NCI-H2196 (cell line): ENCODE measurements around the gene OLFM1.
A peak's percentile ranks its signal among the peaks of the same experiment; 100 is the strongest.
"Not testable (repeated sequence)": the region's sequence is repeated elsewhere in the genome, so short reads cannot be mapped to it uniquely, and the experiment has no call there.

Experiments used
- DNase-seq: peaks from one replicate; lab custom pipeline; 2025; ENCODE audit not compliant: unreplicated experiment; lab: John Stamatoyannopoulos, UW

OLFM1 gene

DNA sequence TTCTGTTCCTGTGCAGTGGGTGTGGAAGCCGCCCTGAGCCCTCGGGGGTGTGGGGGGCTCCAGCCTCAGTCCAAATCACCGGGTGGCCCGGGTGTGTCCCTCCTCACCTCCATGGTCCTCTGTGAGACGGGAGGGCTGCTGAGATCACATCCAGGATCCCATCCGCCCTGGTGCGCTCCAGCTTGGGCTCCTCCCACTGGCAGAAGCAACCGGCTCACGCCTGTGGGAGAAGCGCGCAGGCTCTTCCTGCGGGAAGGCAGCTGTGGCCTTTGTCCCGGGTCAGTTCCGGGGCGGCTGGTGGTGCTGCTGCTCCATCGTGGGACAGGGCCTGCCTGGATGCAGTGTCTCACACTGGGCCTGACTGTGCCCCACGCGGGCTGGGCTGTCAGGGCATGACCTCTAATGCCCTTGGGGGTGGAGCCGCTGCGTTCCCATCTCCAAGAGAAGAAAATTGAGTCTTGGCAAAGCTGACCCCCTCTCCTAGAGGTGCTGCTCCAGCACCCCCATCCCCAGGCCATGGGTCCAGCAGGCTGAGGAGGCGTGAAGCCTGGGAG lies 18.5 kb downstream of the OLFM1 start:
- no peak for DNase-seq

DNA sequence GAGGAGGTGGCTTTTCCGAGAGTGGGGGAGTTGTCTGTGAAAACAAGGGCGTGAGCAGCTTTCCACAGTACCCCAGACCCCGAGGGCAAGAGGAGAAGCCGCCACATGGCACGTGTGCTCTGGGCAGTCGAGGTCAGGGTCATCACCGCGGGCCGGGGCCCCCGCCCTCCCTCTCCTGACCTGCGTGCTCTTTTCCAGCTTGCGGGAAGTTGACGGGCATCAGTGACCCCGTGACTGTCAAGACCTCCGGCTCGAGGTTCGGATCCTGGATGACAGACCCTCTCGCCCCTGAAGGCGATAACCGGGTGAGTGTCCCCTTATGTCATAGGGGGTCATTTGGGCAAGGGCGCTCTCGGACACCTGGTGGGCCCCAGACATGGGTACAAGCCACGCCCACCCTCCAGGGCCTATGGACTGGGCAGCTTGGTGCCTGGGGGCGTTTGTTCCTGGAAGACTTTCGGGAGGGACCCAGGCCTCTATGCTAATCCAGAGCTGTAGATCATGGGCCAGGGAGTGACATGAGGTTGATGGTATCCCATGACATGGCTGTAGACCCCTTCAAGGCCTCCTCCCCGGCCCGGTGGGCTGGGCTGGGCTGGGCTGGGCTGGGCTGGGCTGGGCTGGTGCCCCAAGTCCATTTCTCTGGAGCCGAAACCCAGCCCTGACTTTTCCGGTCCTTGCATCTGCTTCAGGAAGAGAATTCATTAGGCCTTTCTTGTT lies 19.2 kb downstream of the OLFM1 start:
- DNase-seq: no peak

DNA sequence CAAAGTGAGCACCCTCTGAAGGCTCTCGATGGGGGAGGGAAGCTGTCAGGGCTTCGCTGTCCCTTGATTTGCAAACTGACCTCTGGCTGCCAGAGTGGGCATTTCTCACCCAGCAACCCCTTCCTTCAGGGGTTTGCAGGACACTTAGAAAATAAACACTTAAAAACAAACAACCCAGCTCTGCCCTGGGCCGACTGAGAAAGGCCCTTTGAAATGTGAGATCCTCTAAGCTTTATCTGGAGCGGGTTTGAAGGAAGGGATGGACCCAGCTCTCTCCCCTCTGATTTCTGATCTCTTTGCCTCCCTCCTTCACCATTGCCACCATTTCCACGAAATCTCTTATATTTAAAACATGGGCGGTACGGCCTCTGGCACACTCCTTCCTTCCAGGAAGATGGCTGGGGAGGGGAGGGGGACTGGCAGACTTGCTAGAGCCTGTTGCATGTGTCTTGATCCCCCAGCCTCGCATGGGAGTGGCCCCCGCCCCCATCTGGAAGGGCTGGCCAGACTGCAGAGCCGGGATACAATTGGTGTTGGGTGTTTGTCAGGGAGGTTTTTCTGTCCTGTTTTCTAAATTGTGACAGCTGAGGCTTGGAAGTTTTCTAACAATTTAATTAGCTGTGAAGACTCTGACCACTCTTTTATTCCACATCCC lies 20.2 kb downstream of the OLFM1 start:
- no peak for DNase-seq

DNA sequence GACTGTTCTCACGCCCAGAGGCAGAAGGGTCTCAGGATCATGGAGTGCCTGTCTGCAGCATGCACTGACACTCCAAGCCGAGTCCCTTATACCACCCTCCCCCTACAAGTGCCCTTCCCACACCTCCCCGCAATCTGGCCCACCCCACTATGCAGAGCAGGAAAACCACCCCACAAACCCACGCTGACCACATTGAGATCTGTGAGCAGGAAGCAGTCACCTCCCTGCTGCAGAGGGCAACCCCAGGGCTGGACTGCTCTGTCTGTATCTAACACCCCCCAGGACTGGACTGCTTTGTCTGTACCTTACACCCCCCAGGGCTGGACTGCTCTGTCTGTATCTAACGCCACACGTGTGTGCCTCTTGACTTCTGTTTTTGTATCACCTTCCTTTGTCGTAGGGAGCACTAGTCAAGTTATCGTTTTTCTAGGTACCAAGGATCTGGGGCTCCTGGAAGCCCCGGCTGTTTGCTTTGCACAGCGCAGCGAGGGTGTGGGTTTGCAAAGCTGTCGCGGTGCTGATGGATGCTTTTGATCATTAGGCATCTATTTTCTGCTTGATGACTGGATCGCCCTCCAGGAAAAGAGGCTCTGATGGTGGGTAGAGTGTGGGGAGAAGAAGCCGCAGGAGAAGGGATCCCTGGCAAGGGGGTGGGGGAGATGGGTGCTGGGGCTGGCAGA lies 21.5 kb downstream of the OLFM1 start:
- no peak for DNase-seq

DNA sequence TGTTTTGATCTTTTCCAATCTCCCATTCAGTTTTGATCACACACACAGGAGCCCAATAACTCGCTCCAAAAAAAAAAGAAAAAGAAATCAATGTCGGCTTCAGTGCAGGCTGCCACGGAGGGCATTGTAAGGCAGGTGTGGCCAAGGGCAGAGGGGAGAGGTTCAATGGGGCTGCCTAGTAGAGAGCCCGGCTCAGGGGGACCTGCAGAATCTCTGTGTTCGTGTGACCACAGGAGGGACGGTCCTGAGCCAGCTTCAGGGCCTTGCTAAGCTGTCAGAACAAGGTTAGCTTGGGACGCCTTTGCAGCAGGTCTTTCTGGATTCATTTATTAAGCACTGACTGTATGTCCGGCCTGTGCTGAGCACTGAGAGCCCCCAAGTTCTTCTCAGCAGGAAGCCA lies 22.2 kb downstream of the OLFM1 start:
- no peak for DNase-seq

DNA sequence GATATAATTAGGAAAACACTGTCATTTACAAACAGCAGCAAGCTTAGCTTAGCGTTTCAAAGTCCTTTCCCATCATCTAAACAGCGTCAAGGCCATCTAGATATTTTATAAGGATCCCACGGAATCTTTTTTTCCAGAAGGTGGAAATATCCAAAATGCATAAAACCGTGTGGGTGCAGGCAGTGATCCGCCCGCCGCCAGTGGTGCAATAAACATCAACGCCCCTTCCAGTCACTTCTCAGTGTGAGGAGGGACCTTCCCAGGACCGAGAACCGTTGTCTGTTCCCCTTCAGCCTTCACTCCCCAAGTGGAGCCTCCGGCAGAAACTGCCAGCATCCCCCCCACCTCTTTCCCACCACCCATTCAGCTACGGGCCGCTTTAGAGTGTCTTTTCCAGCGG lies 22.9 kb downstream of the OLFM1 start:
- DNase-seq: no peak

DNA sequence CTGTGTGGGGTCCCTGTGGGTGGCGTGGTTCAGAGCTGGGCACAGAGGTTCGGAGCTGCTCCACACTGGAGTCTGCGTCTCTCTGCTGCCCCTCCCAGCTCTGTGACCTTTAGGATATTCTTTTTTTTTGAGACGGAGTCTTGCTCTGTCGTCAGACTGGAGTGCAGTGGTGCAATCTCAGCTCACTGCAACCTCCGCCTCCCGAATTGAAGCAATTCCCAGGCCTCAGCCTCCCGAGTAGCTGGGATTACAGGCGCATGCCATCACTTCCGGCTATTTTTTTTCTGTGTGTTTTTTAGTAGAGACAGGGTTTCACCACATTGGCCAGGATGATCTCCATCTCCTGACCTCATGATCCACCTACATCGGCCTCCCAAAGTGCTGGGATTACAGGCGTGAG lies 24.1 kb downstream of the OLFM1 start:
- DNase-seq: not testable (repeated sequence)

DNA sequence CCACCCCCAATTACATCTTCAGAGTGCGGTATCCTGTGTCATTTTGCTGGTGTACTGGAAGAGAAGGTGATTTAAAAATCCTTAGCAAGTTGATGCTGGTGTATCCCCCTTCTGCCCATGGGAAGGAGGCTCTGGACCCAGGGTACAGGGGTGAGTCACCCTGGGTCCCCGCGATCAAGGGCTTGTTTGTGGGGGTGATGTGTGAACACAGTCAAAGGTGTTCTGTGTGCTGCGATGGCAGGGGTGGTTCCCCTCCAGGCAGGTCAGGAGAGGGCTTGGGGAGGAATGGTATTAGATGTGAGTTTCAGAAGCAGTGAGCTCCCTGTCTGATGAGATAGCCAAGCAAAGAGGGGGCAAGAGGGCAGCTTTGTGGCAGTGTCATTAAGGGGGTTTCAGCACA lies 28.9 kb downstream of the OLFM1 start:
- DNase-seq: no peak

DNA sequence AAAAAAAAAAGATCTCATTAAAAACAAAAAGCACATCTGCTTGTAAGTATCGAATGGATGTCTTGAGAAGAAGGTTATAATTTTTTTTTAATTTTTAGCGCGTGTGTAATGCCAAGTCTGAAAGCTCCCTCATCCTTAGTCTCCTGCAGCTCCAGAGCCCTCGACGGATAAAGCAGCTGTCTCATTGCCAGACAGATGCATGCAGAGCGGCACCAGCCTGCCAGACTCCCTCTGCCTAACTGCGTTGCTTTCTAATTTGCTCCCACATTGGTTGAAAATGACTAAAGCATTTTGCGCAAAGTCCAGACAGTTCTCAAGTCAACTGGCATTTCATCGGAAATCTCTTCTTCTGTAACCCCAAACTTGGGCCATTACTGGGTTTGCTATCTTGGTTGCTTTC lies 29.4 kb downstream of the OLFM1 start:
- no peak for DNase-seq

DNA sequence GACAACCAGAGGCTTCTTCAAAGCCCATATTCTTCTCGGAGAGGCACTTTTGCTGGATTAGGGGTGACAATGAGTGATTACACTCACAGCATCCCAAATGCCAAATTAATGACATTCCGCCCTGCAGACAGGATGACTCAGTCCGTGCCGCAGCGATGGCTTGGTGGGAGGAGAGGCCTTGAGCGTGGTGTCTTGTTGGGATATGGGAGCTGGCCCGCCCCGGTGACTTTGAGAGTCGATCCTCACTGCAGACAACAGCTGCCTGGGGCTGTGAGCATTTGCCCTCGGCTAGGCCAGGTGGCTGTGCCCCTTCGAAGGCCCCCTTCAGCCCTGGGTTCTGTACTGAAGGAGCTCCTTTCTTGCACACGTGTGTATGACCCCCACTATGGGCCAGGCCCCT lies 29.8 kb downstream of the OLFM1 start:
- DNase-seq: no peak

DNA sequence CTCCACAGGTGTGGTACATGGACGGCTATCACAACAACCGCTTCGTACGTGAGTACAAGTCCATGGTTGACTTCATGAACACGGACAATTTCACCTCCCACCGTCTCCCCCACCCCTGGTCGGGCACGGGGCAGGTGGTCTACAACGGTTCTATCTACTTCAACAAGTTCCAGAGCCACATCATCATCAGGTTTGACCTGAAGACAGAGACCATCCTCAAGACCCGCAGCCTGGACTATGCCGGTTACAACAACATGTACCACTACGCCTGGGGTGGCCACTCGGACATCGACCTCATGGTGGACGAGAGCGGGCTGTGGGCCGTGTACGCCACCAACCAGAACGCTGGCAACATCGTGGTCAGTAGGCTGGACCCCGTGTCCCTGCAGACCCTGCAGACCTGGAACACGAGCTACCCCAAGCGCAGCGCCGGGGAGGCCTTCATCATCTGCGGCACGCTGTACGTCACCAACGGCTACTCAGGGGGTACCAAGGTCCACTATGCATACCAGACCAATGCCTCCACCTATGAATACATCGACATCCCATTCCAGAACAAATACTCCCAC lies 32.1 kb downstream of the OLFM1 start:
- no peak for DNase-seq

DNA sequence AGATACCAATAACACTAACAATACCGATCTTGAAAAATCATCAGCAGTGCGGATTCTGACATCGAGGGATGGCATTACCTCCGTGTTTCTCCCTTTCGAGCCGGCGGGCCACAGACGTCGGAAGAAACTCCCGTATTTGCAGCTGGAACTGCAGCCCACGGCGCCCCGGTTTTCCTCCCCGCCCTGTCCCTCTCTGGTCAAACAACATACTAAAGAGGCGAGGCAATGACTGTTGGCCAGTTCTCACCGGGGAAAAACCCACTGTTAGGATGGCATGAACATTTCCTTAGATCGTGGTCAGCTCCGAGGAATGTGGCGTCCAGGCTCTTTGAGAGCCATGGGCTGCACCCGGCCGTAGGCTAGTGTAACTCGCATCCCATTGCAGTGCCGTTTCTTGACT lies 32.8 kb downstream of the OLFM1 start:
- no peak for DNase-seq

DNA sequence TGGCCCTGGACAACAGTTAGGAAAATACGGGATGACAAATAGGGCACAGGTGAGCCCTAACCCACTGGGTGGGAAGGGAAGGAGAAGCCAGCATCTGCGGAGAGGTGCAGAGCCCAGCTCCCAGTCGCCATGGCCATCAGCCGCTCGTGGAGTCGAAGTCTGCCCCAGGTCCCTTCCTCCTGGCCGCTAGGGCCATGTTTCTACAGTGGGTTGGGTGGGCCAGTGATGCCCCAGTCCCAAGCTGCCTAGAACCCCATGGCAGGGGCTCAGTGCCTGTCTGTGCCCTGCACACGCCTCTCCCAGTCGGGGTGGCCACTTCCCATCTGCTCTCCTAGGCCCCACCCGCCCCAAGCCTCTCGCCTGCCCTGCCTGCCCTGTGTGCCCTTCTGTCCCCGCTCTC lies 34.8 kb downstream of the OLFM1 start:
- no peak for DNase-seq

DNA sequence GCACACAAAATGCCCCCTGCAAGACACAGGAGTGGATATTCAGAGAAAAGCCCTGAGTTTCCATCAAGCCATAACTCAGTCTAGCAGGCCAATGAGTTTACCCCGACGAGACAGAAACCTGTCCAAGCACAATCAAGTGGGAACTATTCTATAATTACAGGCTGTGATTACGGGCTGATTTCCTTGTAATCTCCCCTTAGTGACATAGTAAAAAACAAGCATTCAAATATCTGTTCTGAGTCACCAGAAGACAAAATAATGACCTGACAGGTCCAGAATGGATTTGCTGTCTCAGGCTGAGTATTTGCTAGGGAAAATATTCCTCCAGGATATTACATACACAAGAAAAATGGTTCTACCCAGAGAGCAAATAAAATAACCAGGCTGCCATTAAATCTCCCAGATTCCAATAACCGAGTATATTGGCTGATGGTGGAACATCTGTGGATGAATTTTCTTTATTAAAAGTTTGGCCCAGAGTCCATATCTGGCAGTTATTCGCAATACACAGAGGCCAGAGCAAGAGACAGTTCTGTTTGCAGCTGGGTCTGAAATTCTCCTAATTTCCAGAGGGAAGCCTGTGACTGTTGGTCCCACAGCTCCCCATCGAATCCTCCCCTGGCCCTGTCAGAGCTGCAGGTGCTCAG lies 35.8 kb downstream of the OLFM1 start:
- DNase-seq: no peak

DNA sequence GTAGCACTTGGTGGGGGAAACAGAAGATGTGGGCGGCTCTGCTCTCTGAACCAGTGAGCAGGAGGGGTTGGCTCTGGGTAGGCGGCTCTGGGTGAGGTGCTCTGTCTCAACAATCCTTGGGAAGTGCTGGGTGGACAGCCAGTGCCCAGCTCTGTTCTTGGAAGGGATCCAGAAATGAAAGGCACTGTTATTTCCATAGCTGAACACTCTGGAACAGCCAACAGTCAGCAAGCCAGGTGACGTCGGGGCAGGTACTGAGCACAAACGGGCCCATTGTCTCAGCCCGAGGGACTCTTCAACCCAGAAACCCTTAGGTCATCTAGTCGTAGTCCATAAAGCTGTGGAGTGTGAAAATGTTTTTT lies 36.3 kb downstream of the OLFM1 start:
- DNase-seq: peak; percentile 31

DNA sequence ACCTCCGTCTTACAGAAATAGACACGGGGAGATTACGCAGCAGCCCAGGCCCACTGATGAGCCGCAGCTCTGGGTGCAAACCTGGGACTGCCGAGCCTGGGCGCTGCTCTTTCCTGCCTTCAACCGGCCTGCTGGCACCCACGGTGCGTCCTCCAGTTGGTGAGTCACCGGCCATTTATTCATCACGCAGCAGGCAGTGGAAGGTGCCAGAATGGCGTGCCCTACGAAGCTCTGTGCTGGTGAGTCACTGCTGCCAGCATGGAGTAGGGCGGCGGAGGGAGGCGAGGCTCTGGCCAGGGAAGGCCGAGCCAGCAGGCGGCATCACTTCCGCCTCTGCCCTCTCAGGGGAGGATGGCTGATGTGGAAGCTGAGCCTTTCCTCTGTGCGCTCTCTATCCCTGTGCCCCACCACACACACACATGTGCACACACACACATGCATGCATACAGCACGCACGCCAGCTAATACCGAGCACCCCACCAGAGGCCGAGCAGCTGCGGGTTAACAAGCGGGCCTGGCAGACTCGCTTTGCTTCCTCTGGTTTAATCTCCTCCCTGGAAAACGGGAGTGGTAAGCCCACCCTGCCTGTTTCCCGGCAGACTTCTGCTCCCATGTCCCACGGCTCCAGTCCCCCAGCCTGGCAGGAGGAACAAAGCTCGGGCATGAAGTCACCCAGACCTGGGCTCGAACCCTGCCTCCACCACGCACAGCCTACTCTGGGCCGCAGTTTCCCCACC lies 39.2 kb downstream of the OLFM1 start:
- peak; percentile 57 for DNase-seq

DNA sequence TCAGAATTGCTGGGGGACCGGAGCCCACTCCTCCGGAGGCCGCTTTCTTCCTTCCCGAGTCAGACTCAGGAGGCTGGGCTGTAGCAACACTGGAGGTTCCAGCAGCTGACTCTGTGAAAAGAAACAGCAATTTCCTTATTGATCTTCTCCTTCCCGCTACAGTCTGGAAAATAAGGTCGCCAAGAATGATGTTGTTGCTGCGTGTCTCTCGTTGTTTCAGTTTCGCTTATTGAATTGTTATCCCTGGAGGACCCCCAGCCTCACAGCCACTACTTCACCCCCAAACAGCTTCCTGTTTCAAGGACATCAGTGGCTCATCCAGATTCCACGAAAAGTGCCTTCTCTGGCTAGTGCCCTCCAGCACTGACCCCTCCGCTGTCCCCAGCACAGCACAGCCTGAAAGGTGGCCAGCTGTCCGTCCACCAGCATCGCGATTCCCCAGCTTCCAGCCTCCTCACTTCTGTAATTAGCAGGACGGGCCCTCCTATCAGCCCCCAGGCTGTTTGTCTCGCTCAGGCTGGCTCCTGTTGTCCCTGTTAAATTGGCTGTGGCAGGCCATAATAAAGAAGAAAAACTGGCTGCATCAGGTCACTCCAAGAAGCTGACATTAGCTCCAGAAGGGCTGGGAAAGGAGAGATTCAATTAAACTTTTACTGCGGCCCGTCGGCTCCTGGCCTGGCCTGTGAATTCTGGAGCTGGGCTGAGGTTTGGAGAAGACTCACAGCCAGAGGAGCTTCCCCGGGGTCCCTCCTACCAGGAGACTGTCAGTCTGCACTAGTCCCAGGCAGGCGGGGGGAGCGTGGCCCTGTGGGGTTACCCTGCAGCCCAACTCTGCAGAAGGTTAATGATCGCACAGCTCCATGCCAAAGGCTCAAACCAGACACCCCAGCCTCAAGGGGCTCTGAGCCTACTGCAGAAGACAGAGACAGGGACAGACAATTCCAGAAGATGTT lies 40.5 kb downstream of the OLFM1 start:
- no peak for DNase-seq

DNA sequence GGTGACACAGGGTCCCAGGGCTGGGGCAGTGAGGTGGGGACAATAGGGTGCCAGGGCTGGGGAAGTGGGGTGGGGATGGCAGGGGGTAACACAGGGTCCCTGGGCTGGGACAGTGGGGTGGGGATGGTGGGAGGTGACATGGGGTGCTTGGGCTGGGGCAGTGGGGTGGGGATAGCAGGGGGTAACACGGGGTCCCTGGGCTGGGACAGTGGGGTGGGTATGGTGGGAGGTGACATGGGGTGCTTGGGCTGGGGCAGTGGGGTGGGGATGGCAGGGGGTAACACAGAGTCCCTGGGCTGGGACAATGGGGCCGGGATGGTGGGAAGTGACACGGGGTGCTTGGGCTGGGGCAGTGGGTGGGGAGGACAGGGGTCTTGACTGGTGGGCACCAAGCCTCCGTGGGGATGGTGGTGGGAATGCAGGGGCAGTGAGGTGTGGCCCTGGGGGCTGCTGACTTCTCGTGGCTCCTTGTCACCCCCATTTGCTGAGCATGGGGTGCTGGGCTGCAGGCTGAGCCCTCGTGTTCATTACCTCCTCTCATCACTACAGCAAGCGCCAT lies 41.7 kb downstream of the OLFM1 start:
- DNase-seq: no peak
